PFSK-1 (cell line): ENCODE results near the gene METTL16.

Source experiments
- POLR2AphosphoS5 ChIP-seq: IDR thresholded peaks from 2 replicates; pipeline ENCODE4 v1.6.1; 2012; ENCODE audit warnings: low read depth, mild to moderate bottlenecking, control low read depth, low read length, moderate library complexity
- SIN3A ChIP-seq: IDR thresholded peaks from 2 replicates; pipeline ENCODE4 v1.6.1; 2012; ENCODE audit warnings: mild to moderate bottlenecking, low read length, moderate library complexity, borderline replicate concordance; ENCODE audit not compliant: insufficient read depth
- TAF1 ChIP-seq: IDR thresholded peaks from 2 replicates; pipeline ENCODE4 v1.6.1; 2012; ENCODE audit warnings: low read length, control low read depth, borderline replicate concordance; ENCODE audit not compliant: insufficient read depth
- TF ChIP-seq, protein P1 (sequence below), 2 experiments: IDR thresholded peaks; 2 replicates each; pipeline versions ENCODE4 v1.6.1 to v1.8.0; 2011 to 2012; ENCODE audit warnings: low read depth in 2 of 2, low read length in 2 of 2, control low read depth in 1 of 2, inconsistent platforms in 1 of 2, mild to moderate bottlenecking in 1 of 2, moderate library complexity in 1 of 2; ENCODE audit not compliant: insufficient read depth in 1 of 2

DNA sequence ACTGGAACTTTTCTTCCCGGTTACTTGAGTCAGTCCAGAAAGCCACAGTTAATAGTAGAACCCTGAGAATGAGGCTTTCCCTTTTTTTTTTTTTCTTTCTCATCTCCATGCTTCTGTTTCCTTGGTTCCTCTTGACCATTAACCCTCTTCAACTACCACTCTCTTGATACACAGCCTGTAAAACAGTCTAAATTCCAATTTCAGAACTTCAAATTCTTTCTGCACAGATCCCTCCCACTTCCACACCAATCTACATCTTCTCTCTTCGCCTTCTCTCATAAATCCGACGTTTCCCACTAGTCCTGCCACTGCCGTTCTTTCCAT lies 588 bp downstream of the METTL16 start:
- TF ChIP-seq POLR2AphosphoS5: no peak
- TF ChIP-seq, protein P1, sequence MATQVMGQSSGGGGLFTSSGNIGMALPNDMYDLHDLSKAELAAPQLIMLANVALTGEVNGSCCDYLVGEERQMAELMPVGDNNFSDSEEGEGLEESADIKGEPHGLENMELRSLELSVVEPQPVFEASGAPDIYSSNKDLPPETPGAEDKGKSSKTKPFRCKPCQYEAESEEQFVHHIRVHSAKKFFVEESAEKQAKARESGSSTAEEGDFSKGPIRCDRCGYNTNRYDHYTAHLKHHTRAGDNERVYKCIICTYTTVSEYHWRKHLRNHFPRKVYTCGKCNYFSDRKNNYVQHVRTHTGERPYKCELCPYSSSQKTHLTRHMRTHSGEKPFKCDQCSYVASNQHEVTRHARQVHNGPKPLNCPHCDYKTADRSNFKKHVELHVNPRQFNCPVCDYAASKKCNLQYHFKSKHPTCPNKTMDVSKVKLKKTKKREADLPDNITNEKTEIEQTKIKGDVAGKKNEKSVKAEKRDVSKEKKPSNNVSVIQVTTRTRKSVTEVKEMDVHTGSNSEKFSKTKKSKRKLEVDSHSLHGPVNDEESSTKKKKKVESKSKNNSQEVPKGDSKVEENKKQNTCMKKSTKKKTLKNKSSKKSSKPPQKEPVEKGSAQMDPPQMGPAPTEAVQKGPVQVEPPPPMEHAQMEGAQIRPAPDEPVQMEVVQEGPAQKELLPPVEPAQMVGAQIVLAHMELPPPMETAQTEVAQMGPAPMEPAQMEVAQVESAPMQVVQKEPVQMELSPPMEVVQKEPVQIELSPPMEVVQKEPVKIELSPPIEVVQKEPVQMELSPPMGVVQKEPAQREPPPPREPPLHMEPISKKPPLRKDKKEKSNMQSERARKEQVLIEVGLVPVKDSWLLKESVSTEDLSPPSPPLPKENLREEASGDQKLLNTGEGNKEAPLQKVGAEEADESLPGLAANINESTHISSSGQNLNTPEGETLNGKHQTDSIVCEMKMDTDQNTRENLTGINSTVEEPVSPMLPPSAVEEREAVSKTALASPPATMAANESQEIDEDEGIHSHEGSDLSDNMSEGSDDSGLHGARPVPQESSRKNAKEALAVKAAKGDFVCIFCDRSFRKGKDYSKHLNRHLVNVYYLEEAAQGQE (IDR thresholded peaks at IDR 0.05; ENCODE audit: insufficient read depth in 1 of 2, low read depth in 2 of 2, low read length in 2 of 2): no peak
- TF ChIP-seq TAF1: no peak; the same call in 1 of the 2 replicates
- TF ChIP-seq SIN3A: no peak
